SU-DHL-6 (cell line): ENCODE data around the gene TPP1.

Source experiments
- H2AFZ ChIP-seq: fragments of 200-600 bp; sonication (generic); 2 replicates; pipeline ENCODE4 v1.6.1; 2014; ENCODE audit warnings: low read depth, mild to moderate bottlenecking, moderate library complexity, mixed read lengths, antibody characterized with exemption, low read length; ENCODE audit not compliant: severe bottlenecking
- H3F3A ChIP-seq: fragments of 200-600 bp; shearing (Covaris generic); 2 replicates; pipeline ENCODE4 v1.6.0; 2016; ENCODE audit warnings: antibody characterized with exemption, mild to moderate bottlenecking; ENCODE audit not compliant: insufficient read depth
- H3K27ac ChIP-seq: fragments of 200-600 bp; sonication (generic); 2 replicates; pipeline ENCODE4 v1.5.1; 2016; ENCODE audit warnings: low read depth, mild to moderate bottlenecking, low read length, moderate library complexity, mixed read lengths
- H3K27me3 ChIP-seq: fragments of 200-600 bp; sonication (generic), shearing (Covaris generic); 2 replicates; pipeline ENCODE4 v1.6.0; 2014; ENCODE audit warnings: mild to moderate bottlenecking, low read length
- H3K36me3 ChIP-seq: fragments of 200-600 bp; sonication (generic); 2 replicates; pipeline ENCODE4 v1.6.1; 2014; ENCODE audit warnings: mild to moderate bottlenecking, low read length, mixed read lengths
- H3K4me2 ChIP-seq: fragments of 300-600, 200-600 bp; shearing (Covaris generic), sonication (generic); 2 replicates; pipeline ENCODE4 v1.6.0; 2014; ENCODE audit warnings: low read length, low read depth, mild to moderate bottlenecking; ENCODE audit not compliant: poor library complexity, severe bottlenecking
- H3K4me3 ChIP-seq: fragments of 200-600 bp; sonication (generic); 2 replicates; pipeline ENCODE4 v1.5.1; 2014; ENCODE audit warnings: antibody characterized with exemption, low read length, mild to moderate bottlenecking, mixed read lengths; ENCODE audit not compliant: insufficient read depth, poor library complexity, severe bottlenecking
- H3K79me2 ChIP-seq: fragments of 200-600 bp; sonication (generic); 2 replicates; pipeline ENCODE4 v1.6.1; 2014; ENCODE audit warnings: mild to moderate bottlenecking, low read length, moderate library complexity; ENCODE audit not compliant: insufficient read depth
- H3K9ac ChIP-seq: fragments of 200-600 bp; sonication (generic); 2 replicates; pipeline ENCODE4 v1.7.0; 2014; ENCODE audit warnings: mild to moderate bottlenecking, low read length
- H3K9me2 ChIP-seq: fragments of 200-600 bp; sonication (generic); replicated peaks from 2 replicates; pipeline ENCODE4 v1.6.1; 2014; ENCODE audit warnings: low read length; ENCODE audit not compliant: insufficient read depth
- H3K9me3 ChIP-seq: fragments of 200-600 bp; sonication (generic); 2 replicates; pipeline ENCODE4 v1.6.1; 2014; ENCODE audit warnings: low read length, mixed read lengths; ENCODE audit not compliant: insufficient read depth
- H4K20me1 ChIP-seq: fragments of 200-600 bp; sonication (generic); 2 replicates; pipeline ENCODE4 v1.6.1; 2014; ENCODE audit warnings: low read depth, mild to moderate bottlenecking, antibody characterized with exemption, low read length, moderate library complexity, mixed read lengths
- EZH2phosphoT487 ChIP-seq: fragments of 200-600 bp; sonication (generic), shearing (Covaris generic); conservative IDR thresholded peaks from 2 replicates; pipeline ENCODE4 v1.6.1; 2018; ENCODE audit warnings: mild to moderate bottlenecking, antibody characterized with exemption, low read length, moderate library complexity, mixed read lengths
- TF ChIP-seq, protein P1 (sequence below): fragments of 200-600 bp; sonication (generic); IDR thresholded peaks from one replicate; pipeline ENCODE4 v1.5.1; 2017; ENCODE audit warnings: antibody characterized with exemption, mild to moderate bottlenecking, low read length, moderate library complexity; ENCODE audit not compliant: insufficient read depth, poor library complexity, severe bottlenecking

TPP1 gene

DNA sequence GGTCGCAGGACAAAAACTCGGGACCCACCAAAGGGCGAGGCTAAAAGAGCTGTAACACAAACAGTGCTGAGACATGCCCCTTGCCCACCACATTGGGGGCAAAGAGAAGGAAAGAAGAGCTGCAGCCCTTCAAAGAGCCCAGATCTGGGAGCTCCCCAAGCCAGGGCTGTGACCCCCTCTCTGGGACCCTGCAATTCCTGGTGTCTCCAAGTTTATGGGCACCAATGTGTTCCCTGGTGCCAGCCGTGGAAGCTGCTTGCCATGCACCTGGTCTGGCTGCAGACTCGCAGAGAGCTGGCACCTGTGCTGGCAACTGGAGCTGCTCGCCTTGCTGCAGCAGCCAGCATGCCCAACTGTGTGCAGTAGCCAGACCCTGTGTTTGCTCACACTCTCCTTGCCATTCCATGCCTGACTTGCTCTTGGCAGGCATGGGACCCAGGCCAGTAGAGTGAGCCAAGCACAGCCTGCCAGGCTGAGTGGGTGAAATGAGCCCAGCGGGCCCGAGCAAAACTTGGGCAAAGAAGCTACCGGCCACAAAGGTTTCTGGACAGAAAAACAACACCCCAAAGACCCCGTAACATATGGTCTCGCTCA, 31.8 kb downstream of the TPP1 start:
- Histone ChIP-seq H3K9ac (no peak overlapping the region), H3F3A (peaks cover 15% of the 10 kb centered on the region), H3K27me3 (no peaks in the 10 kb centered on the region), H4K20me1 (no peaks in the 10 kb centered on the region), H3K79me2 (no peaks in the 10 kb centered on the region), H3K9me3 (peaks cover 7% of the 10 kb centered on the region; the same call in 1 of the 2 replicates), H2AFZ (no peak overlapping the region), H3K9me2 (no peaks in the 10 kb centered on the region), H3K36me3 (peaks cover 22% of the 10 kb centered on the region; the same call in 1 of the 2 replicates), H3K27ac (no peak overlapping the region), H3K4me3 (no peak overlapping the region), H3K4me2 (no peak overlapping the region)
- TF ChIP-seq, protein P1, sequence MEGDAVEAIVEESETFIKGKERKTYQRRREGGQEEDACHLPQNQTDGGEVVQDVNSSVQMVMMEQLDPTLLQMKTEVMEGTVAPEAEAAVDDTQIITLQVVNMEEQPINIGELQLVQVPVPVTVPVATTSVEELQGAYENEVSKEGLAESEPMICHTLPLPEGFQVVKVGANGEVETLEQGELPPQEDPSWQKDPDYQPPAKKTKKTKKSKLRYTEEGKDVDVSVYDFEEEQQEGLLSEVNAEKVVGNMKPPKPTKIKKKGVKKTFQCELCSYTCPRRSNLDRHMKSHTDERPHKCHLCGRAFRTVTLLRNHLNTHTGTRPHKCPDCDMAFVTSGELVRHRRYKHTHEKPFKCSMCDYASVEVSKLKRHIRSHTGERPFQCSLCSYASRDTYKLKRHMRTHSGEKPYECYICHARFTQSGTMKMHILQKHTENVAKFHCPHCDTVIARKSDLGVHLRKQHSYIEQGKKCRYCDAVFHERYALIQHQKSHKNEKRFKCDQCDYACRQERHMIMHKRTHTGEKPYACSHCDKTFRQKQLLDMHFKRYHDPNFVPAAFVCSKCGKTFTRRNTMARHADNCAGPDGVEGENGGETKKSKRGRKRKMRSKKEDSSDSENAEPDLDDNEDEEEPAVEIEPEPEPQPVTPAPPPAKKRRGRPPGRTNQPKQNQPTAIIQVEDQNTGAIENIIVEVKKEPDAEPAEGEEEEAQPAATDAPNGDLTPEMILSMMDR = no peak
- TF ChIP-seq EZH2phosphoT487 = no peak

DNA sequence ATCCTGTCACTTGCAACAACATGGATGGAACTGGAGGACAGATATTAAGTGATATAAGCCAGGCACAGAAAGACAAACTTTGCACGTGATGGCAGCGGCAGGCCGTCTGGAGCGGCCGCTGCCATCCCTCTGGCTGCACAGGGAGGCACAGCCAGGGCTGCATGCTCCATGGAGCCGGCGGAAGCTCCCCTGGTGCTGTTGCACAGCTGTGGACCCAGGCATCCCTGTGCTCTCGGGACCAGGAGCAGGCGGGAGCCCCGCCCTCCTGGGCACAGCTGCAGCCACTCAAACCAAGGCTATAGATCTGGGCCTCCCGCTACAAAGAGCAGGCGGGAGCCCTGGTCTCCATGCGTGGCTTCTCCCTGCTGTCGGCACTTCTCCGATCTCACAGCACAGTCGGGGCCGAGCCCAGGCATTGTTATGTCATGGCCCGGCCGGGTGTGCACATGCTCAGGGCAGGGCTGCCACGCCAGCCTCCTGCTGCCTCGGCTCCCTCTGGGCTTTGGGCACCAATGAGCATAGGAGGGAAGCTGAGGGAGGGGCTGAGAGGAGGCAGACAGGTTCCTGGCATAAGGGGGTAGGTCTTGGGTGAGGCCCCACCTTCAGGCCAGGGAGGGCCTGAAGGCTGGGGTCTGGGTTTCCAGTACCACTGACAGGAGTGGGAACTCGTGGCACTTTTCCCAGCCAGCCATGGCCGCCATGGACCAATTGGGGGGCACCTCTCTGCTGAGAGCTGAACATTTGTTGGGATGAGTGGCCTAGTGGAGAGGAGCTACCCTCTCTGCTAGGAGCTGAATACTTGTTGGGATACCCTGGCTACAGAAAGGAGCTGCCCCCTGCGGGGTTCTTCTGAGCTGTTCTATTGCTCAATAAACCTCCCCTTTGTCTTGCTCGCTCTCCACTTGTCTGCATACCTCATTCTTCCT, 32.5 kb downstream of the TPP1 start:
- TF ChIP-seq EZH2phosphoT487 = no peak
- TF ChIP-seq, protein P1 = no peak
- no peaks in the 10 kb centered on the region for H3K79me2 ChIP-seq
- no peak overlapping the region for H2AFZ ChIP-seq
- H3K9ac ChIP-seq = no peak overlapping the region
- no peak overlapping the region for H3K27ac ChIP-seq
- no peaks in the 10 kb centered on the region for H3K27me3 ChIP-seq
- H3K9me2 ChIP-seq = no peaks in the 10 kb centered on the region
- no peak overlapping the region for H3K4me3 ChIP-seq
- no peaks in the 10 kb centered on the region for H4K20me1 ChIP-seq
- peaks cover 22% of the 10 kb centered on the region; the same call in 1 of the 2 replicates for H3K36me3 ChIP-seq
- H3K9me3 ChIP-seq = peaks cover 7% of the 10 kb centered on the region; the same call in 1 of the 2 replicates
- no peak overlapping the region for H3K4me2 ChIP-seq
- H3F3A ChIP-seq = peaks cover 15% of the 10 kb centered on the region

DNA sequence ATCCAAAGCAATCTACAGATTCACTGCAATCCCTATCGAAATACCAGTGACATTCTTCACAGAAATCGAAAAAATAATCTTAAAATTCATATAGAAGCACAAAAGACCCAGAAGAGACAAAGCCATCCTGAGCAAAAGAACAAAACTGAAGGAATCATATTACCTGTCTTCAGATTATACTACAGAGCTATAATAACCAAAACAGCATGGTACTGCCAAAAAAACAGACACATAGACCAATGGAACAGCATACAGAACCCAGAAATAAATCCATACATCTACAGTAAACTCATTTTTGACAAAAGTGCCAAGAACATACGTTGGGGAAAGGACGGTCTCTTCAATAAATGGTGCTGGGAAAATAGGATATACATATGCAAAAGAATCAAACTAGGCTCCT, 34.7 kb downstream of the TPP1 start:
- no peak overlapping the region for H3K27ac ChIP-seq
- H3K79me2 ChIP-seq = no peaks in the 10 kb centered on the region
- no peaks in the 10 kb centered on the region for H3K27me3 ChIP-seq
- no peak overlapping the region for H3K4me3 ChIP-seq
- no peak overlapping the region for H3K4me2 ChIP-seq
- 0 out of 2 replicates have a peak, but pooled peaks cover 13% of the 10 kb centered on the region for H3K36me3 ChIP-seq
- H3K9ac ChIP-seq = no peak overlapping the region
- H3F3A ChIP-seq = peaks cover 12% of the 10 kb centered on the region
- TF ChIP-seq EZH2phosphoT487 = no peak
- TF ChIP-seq, protein P1 = no peak
- H3K9me2 ChIP-seq = no peaks in the 10 kb centered on the region
- no peak overlapping the region for H2AFZ ChIP-seq
- H4K20me1 ChIP-seq = no peaks in the 10 kb centered on the region
- peaks cover 7% of the 10 kb centered on the region; the same call in 1 of the 2 replicates for H3K9me3 ChIP-seq
